IPS-18a (cell line): ENCODE results near the gene NWD2.

ENCODE experiments used
- H3K27ac ChIP-seq: one replicate; pipeline ENCODE4 v1.5.1; 2013; ENCODE audit warnings: low read length
- H3K27me3 ChIP-seq: one replicate; pipeline ENCODE4 v1.6.1; 2013; ENCODE audit warnings: mild to moderate bottlenecking, low read length; ENCODE audit not compliant: control insufficient read depth, insufficient read depth
- H3K36me3 ChIP-seq: one replicate; pipeline ENCODE4 v1.6.1; 2013; ENCODE audit warnings: low read depth, low read length; ENCODE audit not compliant: control insufficient read depth
- H3K4me1 ChIP-seq: one replicate; pipeline ENCODE4 v1.6.1; 2013; ENCODE audit warnings: low read depth, low read length; ENCODE audit not compliant: control insufficient read depth
- H3K4me3 ChIP-seq: one replicate; pipeline ENCODE4 v1.5.1; 2013; ENCODE audit warnings: low read length
- H3K9ac ChIP-seq: one replicate; pipeline ENCODE4 v1.6.1; 2013; ENCODE audit warnings: mild to moderate bottlenecking, low read length, moderate library complexity
- H3K9me3 ChIP-seq: one replicate; pipeline ENCODE4 v1.6.1; 2013; ENCODE audit warnings: low read depth, low read length; ENCODE audit not compliant: control insufficient read depth

Gene NWD2

DNA sequence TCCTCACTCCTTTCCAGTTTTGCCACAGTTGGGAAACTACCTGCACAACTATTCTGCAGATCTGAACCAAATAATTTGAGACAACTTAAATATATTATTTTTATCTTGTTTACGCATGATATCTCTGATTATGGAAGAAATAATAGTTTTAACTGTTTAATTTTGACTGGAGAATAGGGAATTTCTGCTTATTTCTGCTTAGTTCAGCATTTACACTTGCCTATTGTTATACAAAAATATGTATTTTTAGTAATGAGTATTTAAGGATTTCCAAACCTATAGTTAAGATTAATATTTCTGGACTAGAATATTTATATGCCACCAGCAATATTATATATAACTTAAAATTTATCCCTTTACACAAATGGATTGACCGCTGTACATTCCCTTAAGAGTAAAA is 125.5 kb downstream of the NWD2 start:
- Histone ChIP-seq H3K36me3 (no peaks in the 10 kb centered on the region), H3K9me3 (no peaks in the 10 kb centered on the region), H3K4me3 (no peak overlapping the region), H3K4me1 (no peaks in the 10 kb centered on the region), H3K27ac (no peak overlapping the region), H3K27me3 (no peaks in the 10 kb centered on the region), H3K9ac (no peak overlapping the region)

- H3K36me3 ChIP-seq = no peaks in the 10 kb centered on the region
These were observed 136.6 kb downstream of the NWD2 start for GRCh38 chr4:37381040-37381668.

DNA sequence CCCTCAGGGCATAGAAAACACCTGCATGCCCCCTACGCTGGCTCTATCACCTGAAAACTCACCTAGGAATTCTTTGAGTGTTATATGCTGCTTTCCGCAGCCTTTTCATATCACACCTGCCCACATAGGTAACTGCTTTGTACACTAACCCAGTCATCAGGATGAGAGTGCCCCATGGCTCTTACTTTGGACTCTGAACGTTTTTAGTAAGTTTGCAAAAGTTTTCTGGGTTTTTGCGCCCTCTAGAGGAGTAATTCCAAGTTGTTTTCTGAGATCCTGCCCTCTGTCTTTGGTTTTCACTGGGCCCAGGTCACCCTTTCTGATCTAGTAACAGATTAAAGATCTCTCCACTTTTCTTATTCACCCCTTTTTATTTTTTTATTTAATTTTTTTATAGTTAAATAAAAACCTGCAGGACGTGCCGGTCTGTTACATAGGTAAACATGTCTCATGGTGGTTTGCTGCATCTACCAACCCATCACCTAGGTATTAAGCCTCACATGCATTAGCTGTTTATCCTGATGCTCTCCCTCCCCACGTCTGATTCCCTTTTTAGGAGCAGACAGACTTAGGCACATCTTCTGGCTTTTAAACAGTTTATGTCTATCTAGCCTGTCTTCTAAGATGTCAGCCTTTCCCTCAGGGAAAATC is 139.2 kb downstream of the NWD2 start:
- Histone ChIP-seq H3K36me3 (no peaks in the 10 kb centered on the region), H3K9me3 (no peaks in the 10 kb centered on the region), H3K27ac (no peak overlapping the region), H3K4me1 (peaks cover 7% of the 10 kb centered on the region), H3K27me3 (no peaks in the 10 kb centered on the region), H3K9ac (no peak overlapping the region), H3K4me3 (no peak overlapping the region)

More at GRCh38 chr4:37381040-37381668, 136.6 kb downstream of the NWD2 start:
- no peaks in the 10 kb centered on the region for H3K9me3 ChIP-seq
- H3K4me3 ChIP-seq = no peak overlapping the region
- no peak overlapping the region for H3K27ac ChIP-seq
- no peak overlapping the region for H3K9ac ChIP-seq
- H3K27me3 ChIP-seq = no peaks in the 10 kb centered on the region
- H3K4me1 ChIP-seq = peaks cover 6% of the 10 kb centered on the region

DNA sequence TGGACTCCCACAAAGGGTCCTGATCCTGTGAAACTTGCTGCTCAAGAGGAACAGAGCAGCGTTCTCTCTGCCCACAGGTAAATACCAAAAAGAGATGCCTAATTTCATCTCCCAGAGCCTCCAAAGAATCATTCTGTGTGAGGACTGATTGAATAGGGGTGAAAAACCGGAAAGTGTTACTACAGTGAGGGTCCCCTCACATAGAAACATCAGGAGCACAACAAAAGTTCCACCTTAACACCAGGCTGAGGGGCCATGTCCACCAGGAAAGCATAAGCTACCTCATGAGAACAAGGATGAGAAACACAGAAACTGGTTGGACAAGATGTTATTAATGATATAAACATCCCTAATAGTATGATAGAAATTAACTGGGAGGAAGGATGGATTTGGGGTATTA is 140.9 kb downstream of the NWD2 start:
- no peaks in the 10 kb centered on the region for H3K36me3 ChIP-seq
- H3K4me3 ChIP-seq = no peak overlapping the region
- peaks cover 16% of the 10 kb centered on the region for H3K4me1 ChIP-seq
- no peaks in the 10 kb centered on the region for H3K9me3 ChIP-seq
- H3K27me3 ChIP-seq = no peaks in the 10 kb centered on the region
- no peak overlapping the region for H3K27ac ChIP-seq
- H3K9ac ChIP-seq = no peak overlapping the region

DNA sequence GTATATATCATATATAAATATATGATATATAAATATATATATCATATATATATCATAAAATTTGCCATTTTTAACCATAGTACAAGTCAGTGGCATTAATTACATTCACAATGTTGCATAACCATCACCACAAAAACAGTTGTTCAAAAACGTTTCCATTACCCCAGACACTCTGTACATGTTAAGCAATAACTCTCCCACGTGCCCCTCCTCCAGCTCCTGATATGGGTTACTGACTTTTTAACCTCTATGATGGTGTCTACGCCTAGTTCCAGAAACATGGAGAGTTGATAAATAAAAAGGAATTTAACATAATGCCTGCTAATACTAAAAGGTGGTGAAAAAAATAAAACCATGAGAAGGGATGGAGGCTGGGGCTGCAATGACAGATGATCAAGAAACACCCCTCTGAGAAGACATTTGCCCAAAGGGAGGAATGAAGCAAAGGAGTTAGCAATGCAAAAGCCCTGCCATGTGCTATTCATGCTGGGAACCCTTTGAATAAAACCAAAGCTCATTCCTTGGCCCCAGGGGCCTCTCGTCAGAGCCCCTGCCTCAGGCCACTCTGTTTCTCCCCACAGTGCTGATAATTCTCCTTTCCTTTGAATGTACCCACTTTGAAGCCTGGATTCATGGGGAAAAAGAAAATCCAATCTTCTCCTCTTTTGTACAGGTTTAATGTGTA is 144.3 kb downstream of the NWD2 start:
- no peaks in the 10 kb centered on the region for H3K27me3 ChIP-seq
- H3K36me3 ChIP-seq = no peaks in the 10 kb centered on the region
- no peaks in the 10 kb centered on the region for H3K9me3 ChIP-seq
- H3K9ac ChIP-seq = no peak overlapping the region
- no peak overlapping the region for H3K27ac ChIP-seq
- H3K4me1 ChIP-seq = peaks cover 14% of the 10 kb centered on the region
- H3K4me3 ChIP-seq = no peak overlapping the region

GRCh38 chr4:37389366-37389765 is 144.8 kb downstream of the NWD2 start:
- peaks cover 14% of the 10 kb centered on the region for H3K4me1 ChIP-seq
- H3K9ac ChIP-seq = no peak overlapping the region
- no peak overlapping the region for H3K27ac ChIP-seq
- no peaks in the 10 kb centered on the region for H3K27me3 ChIP-seq
- H3K4me3 ChIP-seq = no peak overlapping the region
- no peaks in the 10 kb centered on the region for H3K9me3 ChIP-seq
- H3K36me3 ChIP-seq = no peaks in the 10 kb centered on the region

DNA sequence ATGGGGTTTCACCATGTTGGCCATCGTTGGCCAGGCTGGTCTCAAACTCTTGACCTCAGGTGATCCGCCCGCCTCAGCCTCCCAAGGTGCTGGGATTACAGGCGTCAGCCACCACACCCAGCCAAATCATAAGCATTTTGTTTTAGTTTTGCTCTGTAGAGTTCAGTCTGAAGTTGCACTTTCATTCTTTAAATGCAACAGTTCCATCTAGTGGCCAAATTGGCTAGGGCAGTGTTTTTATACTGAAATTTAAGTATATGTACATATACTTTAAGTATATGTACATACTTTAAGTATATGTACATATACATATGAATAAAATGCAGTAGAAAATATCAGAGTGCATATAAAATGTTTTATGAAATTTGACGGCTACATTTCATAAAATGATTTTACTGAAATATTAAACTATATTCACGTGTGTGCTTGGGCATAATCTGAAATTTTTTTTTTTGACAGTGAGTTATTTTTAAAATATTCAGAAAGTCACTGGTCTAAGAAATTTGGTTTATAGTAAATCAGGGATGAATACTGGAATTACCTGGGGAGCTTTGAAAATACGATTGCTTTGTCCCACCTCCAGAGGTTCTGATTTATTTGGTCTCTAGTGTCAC is 145.5 kb downstream of the NWD2 start:
- Histone ChIP-seq H3K27me3 (no peaks in the 10 kb centered on the region), H3K36me3 (no peaks in the 10 kb centered on the region), H3K4me1 (peaks cover 14% of the 10 kb centered on the region), H3K4me3 (no peak overlapping the region), H3K9me3 (no peaks in the 10 kb centered on the region), H3K27ac (no peak overlapping the region), H3K9ac (no peak overlapping the region)

DNA sequence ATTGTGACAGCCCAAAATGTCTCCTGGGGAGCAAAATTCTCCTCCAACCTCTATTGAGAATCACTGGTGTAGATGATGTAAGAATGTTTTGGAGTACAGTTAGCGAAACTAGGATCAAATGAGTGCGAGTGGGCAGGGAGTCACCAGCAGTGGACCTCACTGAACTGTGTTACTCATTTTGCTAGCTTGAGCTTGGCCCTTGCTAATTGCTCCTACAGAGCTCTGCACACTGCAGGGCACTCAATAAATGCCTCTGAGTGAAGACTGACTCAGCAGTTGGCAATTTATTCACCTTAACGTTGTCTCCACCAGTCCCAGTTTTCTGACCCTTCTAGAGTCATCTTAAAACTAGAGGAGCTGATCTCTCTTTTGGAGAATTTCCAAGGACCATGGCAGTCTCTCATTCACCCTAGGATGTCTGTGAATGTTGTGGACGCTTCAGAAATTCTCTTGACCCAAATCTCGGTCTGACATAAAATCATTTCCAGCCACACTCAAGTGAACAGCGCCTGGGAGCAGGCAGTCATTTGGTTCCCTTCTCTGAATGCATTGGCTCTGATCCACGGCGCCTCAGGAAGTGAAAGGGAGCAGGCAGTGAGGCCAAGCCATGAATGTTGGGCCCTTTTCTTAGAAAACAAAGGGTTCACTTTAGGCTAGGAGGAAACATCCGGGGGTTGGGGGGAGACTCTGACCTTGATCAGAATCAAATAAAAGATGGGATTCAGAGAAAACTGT is 148.1 kb downstream of the NWD2 start:
- Histone ChIP-seq H3K27me3 (no peaks in the 10 kb centered on the region), H3K9ac (no peak overlapping the region), H3K9me3 (no peaks in the 10 kb centered on the region), H3K27ac (no peak overlapping the region), H3K36me3 (no peaks in the 10 kb centered on the region), H3K4me3 (no peak overlapping the region), H3K4me1 (peaks cover 14% of the 10 kb centered on the region)

DNA sequence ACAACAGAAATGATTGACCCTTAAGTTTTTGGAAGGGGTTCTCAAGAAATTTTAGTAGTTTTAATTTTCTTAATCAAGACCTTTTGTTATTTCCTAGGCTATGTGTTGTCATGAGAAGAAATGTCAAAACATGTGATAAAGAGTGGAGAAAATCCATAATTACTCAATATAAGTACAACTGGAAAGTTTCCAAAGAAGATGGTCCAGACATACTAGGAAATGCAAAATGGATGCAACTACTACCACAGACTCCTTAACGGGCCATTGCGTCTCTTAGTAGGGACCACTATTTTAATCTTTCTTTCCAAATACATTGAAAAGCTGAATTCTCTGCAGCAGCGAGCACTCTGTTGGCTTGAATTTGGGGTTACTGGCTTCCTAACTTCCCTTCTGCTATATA is 148.8 kb downstream of the NWD2 start:
- Histone ChIP-seq H3K4me3 (no peak overlapping the region), H3K27me3 (no peaks in the 10 kb centered on the region), H3K9me3 (no peaks in the 10 kb centered on the region), H3K27ac (no peak overlapping the region), H3K36me3 (no peaks in the 10 kb centered on the region), H3K9ac (no peak overlapping the region), H3K4me1 (peaks cover 14% of the 10 kb centered on the region)

- no peaks in the 10 kb centered on the region for H3K9me3 ChIP-seq
- no peaks in the 10 kb centered on the region for H3K36me3 ChIP-seq
- H3K9ac ChIP-seq = no peak overlapping the region
- peaks cover 11% of the 10 kb centered on the region for H3K4me1 ChIP-seq
- H3K27me3 ChIP-seq = no peaks in the 10 kb centered on the region
- no peak overlapping the region for H3K27ac ChIP-seq
- no peak overlapping the region for H3K4me3 ChIP-seq
These were observed 149.3 kb downstream of the NWD2 start for GRCh38 chr4:37393889-37394288.

DNA sequence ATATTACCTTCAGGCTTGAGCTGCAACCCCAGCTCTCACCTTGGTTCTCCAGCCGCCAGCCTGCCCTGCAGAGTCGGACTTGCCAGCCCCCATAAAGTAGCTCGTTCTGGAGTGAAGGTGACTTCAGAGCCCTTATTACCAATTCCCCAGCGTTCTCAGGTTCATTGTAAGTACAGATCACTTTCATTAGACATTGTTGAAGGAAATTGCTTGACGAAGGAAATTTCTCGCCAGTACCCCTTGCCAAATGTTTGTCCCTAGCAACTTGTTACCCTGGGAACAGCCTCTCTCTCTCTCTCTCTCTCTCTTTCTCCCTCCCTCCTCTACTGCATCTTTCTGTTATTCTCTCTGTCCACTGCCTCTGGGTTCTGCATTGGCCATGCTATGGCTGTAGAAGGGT is 153.0 kb downstream of the NWD2 start:
- Histone ChIP-seq H3K9ac (no peak overlapping the region), H3K36me3 (no peaks in the 10 kb centered on the region), H3K27ac (no peak overlapping the region), H3K4me1 (peaks cover 4% of the 10 kb centered on the region), H3K27me3 (no peaks in the 10 kb centered on the region), H3K4me3 (no peak overlapping the region), H3K9me3 (no peaks in the 10 kb centered on the region)
